Measurements from ENCODE around the gene FGA.

DNA sequence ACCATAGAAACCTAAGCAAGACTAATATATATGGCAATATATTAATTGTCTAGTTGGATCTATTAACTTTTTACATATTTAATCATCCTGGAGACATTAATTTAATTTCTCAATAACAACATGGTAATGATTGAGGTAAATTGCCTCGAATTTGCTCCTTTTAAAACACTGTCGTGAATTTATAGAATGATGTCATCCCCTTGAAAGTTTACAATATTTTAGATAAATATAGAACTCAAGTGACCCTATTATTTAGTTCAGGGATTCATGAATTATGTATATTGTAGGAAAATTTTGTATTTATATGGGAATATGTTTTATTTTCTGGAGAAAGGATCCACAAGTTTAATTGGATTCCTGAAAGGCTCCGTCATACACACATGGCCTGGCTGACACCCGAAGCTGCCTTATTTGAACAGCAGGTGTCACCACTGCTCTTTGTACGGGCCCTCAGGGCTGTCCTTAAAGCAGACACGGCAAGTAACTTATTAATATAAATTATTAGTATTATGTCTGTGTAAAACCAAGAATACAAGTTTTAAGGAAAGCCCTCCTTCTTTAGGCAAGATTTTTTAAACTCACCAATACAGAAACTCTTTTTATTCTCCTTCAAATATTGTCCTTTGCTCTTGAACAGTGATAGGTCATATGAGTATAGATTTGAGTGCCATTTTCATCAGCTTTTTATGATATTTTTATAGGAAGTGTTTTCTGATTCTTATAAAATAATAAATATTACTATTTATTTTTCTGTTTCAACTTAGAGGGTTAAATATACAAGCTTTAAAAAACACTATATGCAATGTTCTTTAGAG, 38.5 kb downstream of the FGA start:
- no peak for TF ChIP-seq EZH2 (IDR thresholded peaks at IDR 0.05; ENCODE audit: low read length)
- TF ChIP-seq, protein P1, sequence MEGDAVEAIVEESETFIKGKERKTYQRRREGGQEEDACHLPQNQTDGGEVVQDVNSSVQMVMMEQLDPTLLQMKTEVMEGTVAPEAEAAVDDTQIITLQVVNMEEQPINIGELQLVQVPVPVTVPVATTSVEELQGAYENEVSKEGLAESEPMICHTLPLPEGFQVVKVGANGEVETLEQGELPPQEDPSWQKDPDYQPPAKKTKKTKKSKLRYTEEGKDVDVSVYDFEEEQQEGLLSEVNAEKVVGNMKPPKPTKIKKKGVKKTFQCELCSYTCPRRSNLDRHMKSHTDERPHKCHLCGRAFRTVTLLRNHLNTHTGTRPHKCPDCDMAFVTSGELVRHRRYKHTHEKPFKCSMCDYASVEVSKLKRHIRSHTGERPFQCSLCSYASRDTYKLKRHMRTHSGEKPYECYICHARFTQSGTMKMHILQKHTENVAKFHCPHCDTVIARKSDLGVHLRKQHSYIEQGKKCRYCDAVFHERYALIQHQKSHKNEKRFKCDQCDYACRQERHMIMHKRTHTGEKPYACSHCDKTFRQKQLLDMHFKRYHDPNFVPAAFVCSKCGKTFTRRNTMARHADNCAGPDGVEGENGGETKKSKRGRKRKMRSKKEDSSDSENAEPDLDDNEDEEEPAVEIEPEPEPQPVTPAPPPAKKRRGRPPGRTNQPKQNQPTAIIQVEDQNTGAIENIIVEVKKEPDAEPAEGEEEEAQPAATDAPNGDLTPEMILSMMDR (optimal IDR thresholded peaks at IDR 0.05 in 1 of 3, IDR thresholded peaks at IDR 0.05 in 1 of 3, conservative IDR thresholded peaks at IDR 0.05 in 1 of 3; ENCODE audit: extremely low read depth in 1 of 3, insufficient read depth in 2 of 3, low read length in 3 of 3): peak; percentile 59 to 79 (median 69)

All from keratinocyte (primary cell).